ENCODE results near the gene COA1. TPM values are rescaled to one million over a fixed set of nuclear protein-coding genes. Genes with fewer than 3 reads are reported as not detected.

COA1 gene
- total RNA-seq, 2 experiments from 2014 or later = 76.9 to 77.1 TPM

DNA sequence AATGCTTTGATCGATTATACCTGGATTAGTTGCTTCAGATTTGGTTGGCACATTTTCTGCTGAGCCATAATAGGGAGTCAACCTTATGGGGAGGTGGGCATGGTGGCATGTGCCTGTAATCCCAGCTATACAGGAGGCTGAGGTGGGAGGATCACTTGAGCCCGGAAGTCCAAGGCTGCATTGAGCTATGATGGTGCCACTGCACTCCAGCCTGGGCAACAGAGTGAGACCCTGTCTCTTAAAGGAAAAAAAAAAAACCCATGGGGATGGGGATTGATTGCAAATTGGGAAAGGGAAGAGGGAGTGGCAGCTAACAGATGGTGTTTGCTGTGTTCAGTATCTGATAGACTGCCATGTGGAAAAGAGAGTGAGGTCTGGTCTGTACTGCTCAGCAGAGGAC, 135.3 kb downstream of the COA1 start:
- Mint-ChIP-seq H3K36me3 (ENCODE audit: low read depth) (peaks cover 34% of the 10 kb centered on the region), H3K4me3 (peak overlapping the region; percentile 29), H3K27me3 (no peaks in the 10 kb centered on the region), H3K9me3 (ENCODE audit: low read depth) (no peaks in the 10 kb centered on the region), H3K4me1 (peaks cover 81% of the 10 kb centered on the region), H3K27ac (peak overlapping the region; percentile 79)
- POLR2A ChIA-PET = no interaction called here
- no peak for DNase-seq
- intact Hi-C loops (cut with DNase I, micrococcal nuclease) = no loop called here
- CTCF ChIA-PET = interaction anchor here (1.4 kb wide), 2 partner anchors 106 to 244 kb away, joined by 3 to 6 read pairs; no protein-coding TSS in a partner anchor
- no peak for ATAC-seq

DNA sequence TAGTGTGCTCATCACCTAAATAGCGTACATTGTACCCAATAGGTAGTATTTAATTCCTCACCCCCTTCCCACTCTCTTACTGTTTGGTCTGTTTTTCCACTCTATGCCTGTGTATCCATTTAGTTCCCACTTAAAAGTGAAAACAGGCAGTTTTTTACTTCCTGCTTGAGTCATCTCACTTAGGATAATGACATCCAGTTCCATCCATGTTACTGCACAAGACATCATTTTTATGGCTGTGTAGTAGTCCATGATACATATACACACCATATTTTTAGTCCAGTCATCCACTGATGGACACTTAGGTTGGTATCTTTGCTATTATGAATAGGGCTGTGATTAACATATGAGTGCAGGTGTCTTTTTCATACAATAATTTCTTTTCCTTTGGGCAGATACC, 136.3 kb downstream of the COA1 start:
- DNase-seq (no peak), ATAC-seq (no peak)
- Mint-ChIP-seq H3K4me1 (peaks cover 81% of the 10 kb centered on the region), H3K27me3 (no peaks in the 10 kb centered on the region), H3K4me3 (peak overlapping the region; percentile 9), H3K27ac (peak overlapping the region; percentile 64), H3K9me3 (ENCODE audit: low read depth) (no peaks in the 10 kb centered on the region), H3K36me3 (ENCODE audit: low read depth) (peaks cover 29% of the 10 kb centered on the region)
- CTCF ChIA-PET = interaction anchor here (1.0 to 13.3 kb wide), 2 partner anchors 20 to 107 kb away, joined by 4 to 381 read pairs; no protein-coding TSS in a partner anchor
- POLR2A ChIA-PET = no interaction called here
- intact Hi-C loops (cut with DNase I, micrococcal nuclease) = no loop called here

DNA sequence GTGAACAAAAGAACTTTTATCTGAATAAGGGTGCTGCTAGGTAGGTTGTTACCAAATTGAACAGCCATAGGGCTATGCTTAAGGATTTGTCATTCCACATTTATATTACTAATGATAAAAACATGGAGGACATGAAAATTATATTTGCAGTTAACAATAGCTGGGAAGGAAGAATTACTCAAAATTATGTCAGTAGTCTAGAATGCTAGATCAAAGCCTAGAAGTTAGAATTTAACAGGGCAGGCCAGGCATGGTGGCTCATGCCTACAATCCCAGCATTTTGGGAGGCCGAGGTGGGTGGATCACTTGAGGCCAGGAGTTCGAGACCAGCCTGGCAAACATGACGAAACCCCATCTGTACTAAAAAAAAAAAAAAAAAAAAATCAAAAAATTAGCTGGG, 137.0 kb downstream of the COA1 start:
- no peaks in the 10 kb centered on the region for H3K27me3 Mint-ChIP-seq
- ChIA-PET POLR2A (no interaction called here), CTCF (interaction anchor here (1.0 to 13.3 kb wide), 3 partner anchors 20 to 108 kb away, joined by 4 to 381 read pairs (median 6); no protein-coding TSS in a partner anchor)
- peaks cover 29% of the 10 kb centered on the region for H3K36me3 Mint-ChIP-seq (ENCODE audit: low read depth)
- H3K4me1 Mint-ChIP-seq = peaks cover 83% of the 10 kb centered on the region
- ATAC-seq = no peak
- peak overlapping the region; percentile 15 for H3K4me3 Mint-ChIP-seq
- intact Hi-C loops (cut with DNase I, micrococcal nuclease) = no loop called here
- DNase-seq = no peak
- no peaks in the 10 kb centered on the region for H3K9me3 Mint-ChIP-seq (ENCODE audit: low read depth)
- H3K27ac Mint-ChIP-seq = peak overlapping the region; percentile 60

DNA sequence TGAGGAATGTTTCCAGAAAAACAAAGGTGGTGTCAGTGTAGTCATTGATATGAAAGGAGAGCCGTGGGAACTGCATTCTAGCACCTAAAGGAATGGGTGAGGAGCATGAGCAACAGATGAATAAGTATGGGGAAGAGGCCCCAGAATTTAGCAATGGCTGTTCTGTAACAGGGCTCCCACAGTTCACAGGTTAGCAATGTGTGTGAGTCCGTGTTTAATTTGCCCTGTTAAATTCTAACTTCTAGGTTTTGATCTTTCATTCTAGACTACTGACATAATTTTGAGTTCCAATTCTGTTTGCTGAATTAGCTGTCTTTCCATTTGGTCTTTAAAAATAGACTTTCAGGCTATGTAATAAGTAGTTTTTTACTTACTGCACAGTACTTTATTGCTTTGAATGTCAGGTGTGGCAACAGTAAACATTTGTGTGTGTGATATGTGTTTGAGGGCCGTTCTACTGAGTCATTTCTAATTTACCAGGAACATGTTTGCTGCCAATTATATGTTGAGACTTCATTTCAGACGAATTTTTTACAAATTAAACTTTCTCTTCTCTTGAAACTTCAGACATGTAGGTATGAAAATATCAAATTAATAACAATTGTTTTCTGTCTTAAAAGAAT, 137.7 kb downstream of the COA1 start:
- peak overlapping the region; percentile 82 for H3K27ac Mint-ChIP-seq
- intact Hi-C loops (cut with DNase I, micrococcal nuclease) = loop anchor here (1.0 kb wide), 5 partner anchors 21 to 145 kb away; no protein-coding TSS in a partner anchor
- POLR2A ChIA-PET = interaction anchor here (0.8 kb wide), 1 partner anchor 58 kb away, joined by 4 read pairs; no protein-coding TSS in a partner anchor
- H3K9me3 Mint-ChIP-seq (ENCODE audit: low read depth) = no peaks in the 10 kb centered on the region
- H3K27me3 Mint-ChIP-seq = no peaks in the 10 kb centered on the region
- no peak for DNase-seq
- peak; percentile 37 for ATAC-seq
- CTCF ChIA-PET = interaction anchor here (1.0 to 13.3 kb wide), 5 partner anchors 9 to 108 kb away, joined by 3 to 381 read pairs (median 6); partner anchors contain the start of gene STK17A
- peaks cover 26% of the 10 kb centered on the region for H3K36me3 Mint-ChIP-seq (ENCODE audit: low read depth)
- H3K4me3 Mint-ChIP-seq = peak overlapping the region; percentile 15
- H3K4me1 Mint-ChIP-seq = peaks cover 84% of the 10 kb centered on the region

DNA sequence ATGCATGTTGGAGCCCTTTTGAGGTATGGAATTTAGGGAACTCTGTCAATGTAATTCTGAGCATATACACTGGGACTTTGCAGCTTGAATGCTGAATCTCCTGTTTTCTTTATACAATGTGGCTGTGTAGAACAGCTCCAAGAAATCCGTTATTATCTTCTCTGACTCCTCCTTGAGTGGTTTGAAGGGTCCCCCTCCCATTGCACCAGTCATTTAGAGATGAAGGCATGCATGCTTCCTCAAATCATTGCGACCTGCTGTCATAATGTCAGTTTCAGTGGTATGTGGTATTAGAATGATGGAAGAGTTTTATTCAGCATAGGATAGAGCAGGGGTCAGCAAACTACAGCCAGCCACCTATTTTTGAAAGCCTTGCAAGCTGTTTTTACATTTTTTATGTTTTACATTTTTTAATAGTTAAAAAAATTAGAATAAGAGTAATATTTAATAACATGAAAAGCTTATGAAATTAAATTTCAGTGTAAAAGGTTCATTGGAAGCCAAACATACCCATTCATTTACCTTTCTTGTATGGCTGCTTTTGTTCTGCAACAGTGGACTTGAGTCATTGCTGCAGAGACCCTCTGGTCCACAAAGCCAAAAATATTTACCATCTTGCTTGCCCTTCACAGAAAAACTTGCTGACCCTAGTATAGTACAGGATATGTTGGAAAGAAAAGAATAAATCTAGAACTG, 138.3 kb downstream of the COA1 start:
- POLR2A ChIA-PET = interaction anchor here (0.6 to 1.4 kb wide), 4 partner anchors 57 to 164 kb away, joined by 4 to 8 read pairs (median 6); no protein-coding TSS in a partner anchor
- H3K4me3 Mint-ChIP-seq = peak overlapping the region; percentile 15

DNA sequence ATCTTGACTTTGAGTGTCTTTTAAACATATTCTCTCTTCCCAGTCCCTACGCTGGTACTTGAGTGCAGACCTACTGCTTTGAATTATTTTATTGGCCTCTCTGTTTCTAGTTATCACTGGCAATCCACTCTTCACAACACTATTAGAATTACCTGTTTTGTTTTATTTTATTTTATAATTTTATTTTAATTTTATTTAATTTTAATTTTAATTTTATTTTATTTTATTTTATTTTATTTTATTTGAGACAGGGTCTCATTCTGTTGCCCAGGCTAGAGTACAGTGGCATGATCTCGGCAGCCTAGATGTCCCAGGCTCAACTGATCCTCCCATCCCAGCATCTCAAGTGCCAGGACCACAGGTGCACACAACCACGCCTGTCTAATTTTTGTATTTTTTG, 139.6 kb downstream of the COA1 start:
- Mint-ChIP-seq H3K36me3 (ENCODE audit: low read depth) (peaks cover 26% of the 10 kb centered on the region), H3K4me1 (peaks cover 81% of the 10 kb centered on the region), H3K27me3 (no peaks in the 10 kb centered on the region), H3K9me3 (ENCODE audit: low read depth) (no peaks in the 10 kb centered on the region), H3K4me3 (peak overlapping the region; percentile 15), H3K27ac (peak overlapping the region; percentile 73)
- ATAC-seq = no peak
- intact Hi-C loops (cut with DNase I, micrococcal nuclease) = no loop called here
- DNase-seq = no peak
- POLR2A ChIA-PET = interaction anchor here (1.4 kb wide), 1 partner anchor 58 kb away, joined by 8 read pairs; no protein-coding TSS in a partner anchor
- CTCF ChIA-PET = interaction anchor here (13.3 kb wide), 1 partner anchor 110 kb away, joined by 381 read pairs; no protein-coding TSS in a partner anchor

More for the DNA sequence above, 138.3 kb downstream of the COA1 start:
- intact Hi-C loops (cut with DNase I, micrococcal nuclease) = loop anchor here (1.0 kb wide), 5 partner anchors 21 to 145 kb away; no protein-coding TSS in a partner anchor
- DNase-seq = peak; percentile 70
- peak; percentile 63 for ATAC-seq
- Mint-ChIP-seq H3K36me3 (ENCODE audit: low read depth) (peaks cover 24% of the 10 kb centered on the region), H3K4me1 (peaks cover 83% of the 10 kb centered on the region), H3K27ac (peak overlapping the region; percentile 82), H3K27me3 (no peaks in the 10 kb centered on the region), H3K9me3 (ENCODE audit: low read depth) (no peaks in the 10 kb centered on the region)
- CTCF ChIA-PET = interaction anchor here (0.7 to 13.3 kb wide), 8 partner anchors 8 to 145 kb away, joined by 3 to 381 read pairs (median 3); partner anchors contain the start of gene STK17A

Other genes with a start within 250 kb of the COA1 start
- 10 to 100 TPM; 43.2 to 50.9 TPM for gene STK17A, start 146.4 kb downstream of the COA1 start, total RNA-seq
- gene BLVRA, start 29.2 kb upstream of the COA1 start, total RNA-seq = 10 to 100 TPM; 16.0 to 31.2 TPM
- gene MRPS24, start 140.0 kb upstream of the COA1 start, total RNA-seq = 100 to 1,000 TPM; 121 to 149 TPM
- 10 to 100 TPM; 22.2 to 23.0 TPM for gene URGCP, start 177.1 kb upstream of the COA1 start, total RNA-seq
- gene UBE2D4, start 196.9 kb upstream of the COA1 start, total RNA-seq = 10 to 100 TPM; 10.1 to 10.7 TPM

All from activated CD4-positive, alpha-beta T cell treated with anti-CD3 and anti-CD28 coated beads for 36 hours (primary cell).